Right lung (tissue), 10 donors: ENCODE data around the gene STK32C. TPM values are rescaled to one million over a fixed set of nuclear protein-coding genes. Genes with fewer than 3 reads are reported as not detected.

ENCODE experiments used
- DNase-seq, 2 donors: peaks; one replicate each; pipeline ENCODE4 v3.0.0-alpha.2; 2013
- long read RNA-seq, 8 donors: transcript quantifications; one replicate each; lab custom pipeline, GENCODE V29; 2026
- polyA plus RNA-seq, 5 donors: library from polyadenylated mRNA; unstranded; fragments of 120-200 nt; gene quantifications; one replicate each; pipeline versions ENCODE4 v1.2.1 to v1.2.3, GENCODE V29; 2013; ENCODE audit warnings: inconsistent platforms in 1 of 5, low replicate concordance in 1 of 5; ENCODE audit not compliant: insufficient read length in 5 of 5, insufficient read depth in 1 of 5

The STK32C gene
- polyA plus RNA-seq = 10 to 100 TPM in 4 of 5 donors, 1 to 10 TPM in 1; 8.6 to 14.1 (median 10.5) TPM
- long read RNA-seq, donor 1, partial matches to known transcripts = 0 of 6 reads
- long read RNA-seq, donor 1, other reads (novel, unspliced or antisense) = 0 of 6 reads
- long read RNA-seq, donor 2, transcript STK32C-202 (2 exons, 733 nt) = major isoform, 6 of 7 reads
- long read RNA-seq, donor 2, partial matches to known transcripts = 0 of 7 reads
- long read RNA-seq, donor 2, other reads (novel, unspliced or antisense) = 0 of 7 reads
- long read RNA-seq, donor 3, partial matches to known transcripts = 0 of 3 reads
- long read RNA-seq, donor 3, other reads (novel, unspliced or antisense) = 0 of 3 reads
- long read RNA-seq, donor 4, partial matches to known transcripts = 0 of 3 reads
- long read RNA-seq, donor 4, other reads (novel, unspliced or antisense) = 0 of 3 reads
- long read RNA-seq, donor 5, partial matches to known transcripts = 12 of 16 reads
- long read RNA-seq, donor 5, other reads (novel, unspliced or antisense) = 0 of 16 reads
- long read RNA-seq, donor 6, partial matches to known transcripts = 0 of 2 reads
- long read RNA-seq, donor 6, other reads (novel, unspliced or antisense) = 0 of 2 reads
- long read RNA-seq, donor 7, partial matches to known transcripts = 16 of 20 reads
- long read RNA-seq, donor 7, other reads (novel, unspliced or antisense) = 0 of 20 reads
- long read RNA-seq, donor 8, partial matches to known transcripts = 0 of 4 reads
- long read RNA-seq, donor 8, other reads (novel, unspliced or antisense) = 0 of 4 reads

DNA sequence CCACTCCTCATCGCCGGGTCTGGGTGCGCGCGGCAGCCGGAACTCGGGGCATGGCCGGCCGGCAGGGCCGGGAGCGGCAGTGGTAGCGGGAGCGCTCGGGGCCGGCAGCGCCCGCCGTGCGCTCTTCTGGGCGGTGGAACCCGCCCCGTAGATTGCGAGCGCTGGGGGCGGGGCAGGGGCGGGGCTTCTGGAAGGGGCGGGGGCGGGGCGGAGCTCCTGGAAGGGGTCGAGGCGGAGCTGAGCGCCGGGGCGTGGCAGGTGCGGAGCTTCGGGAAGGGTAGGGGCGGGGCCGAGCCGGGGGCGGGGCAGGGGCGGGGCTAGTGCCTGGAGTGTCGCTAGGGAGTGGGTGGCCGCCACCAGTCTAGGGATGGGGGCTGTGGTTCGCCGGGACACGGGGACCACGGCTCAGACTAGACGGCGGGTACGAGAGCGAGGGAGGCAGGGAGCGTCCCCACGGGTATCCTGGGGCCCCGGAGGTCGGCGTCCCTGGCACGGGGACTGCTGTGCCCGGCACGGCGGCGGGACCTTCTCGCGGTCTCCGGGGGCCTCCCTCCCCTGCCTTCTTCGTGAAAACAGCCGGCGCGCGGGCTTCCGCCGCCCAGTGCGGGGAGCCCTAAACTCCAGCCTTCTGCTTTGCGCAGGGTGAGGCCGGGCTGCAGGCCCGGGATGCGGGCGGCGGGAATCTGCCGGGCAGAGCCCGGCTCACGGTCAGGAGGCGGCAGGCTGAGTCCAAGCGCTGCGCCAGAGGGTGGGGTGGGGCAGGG is at the start of gene STK32C:
Gene STK32C (minus strand): TSS at position 128 of the 764 bp plus-strand sequence. CDS start 117 bp downstream, at position 11.
- DNase-seq = peak; percentile 81 to 85

DNA sequence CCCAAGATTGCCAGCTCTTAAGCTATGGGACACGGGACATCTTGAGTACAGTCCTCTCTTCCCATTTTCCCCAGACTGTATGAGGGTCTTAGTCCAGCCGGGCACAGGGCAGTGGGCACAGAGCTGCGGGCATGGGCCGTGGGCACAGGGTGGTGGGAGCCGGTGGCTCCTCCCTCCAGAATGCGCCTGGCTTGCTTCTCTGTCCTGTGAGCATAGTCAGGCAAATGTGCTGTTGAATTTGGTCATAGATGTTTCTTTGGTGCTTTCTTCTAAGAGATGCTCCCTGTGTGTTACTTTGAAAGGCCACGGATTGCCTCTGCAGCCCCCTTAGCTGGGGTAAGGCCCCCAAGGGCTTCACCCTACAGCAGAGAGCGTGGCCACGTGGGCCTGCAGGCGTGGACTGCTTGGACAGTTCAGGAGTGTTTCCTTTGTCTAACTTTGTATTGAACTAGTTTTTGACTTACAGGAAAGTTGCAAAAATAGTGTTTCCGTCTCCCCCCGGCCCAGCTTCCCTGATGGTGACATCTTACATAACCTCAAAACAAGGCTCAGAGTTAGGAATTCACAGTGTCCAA is 49.0 kb upstream of the STK32C start:
- DNase-seq = no peak

GRCh38 chr10:132355754-132356153 is 48.0 kb upstream of the STK32C start:
- no peak for DNase-seq

DNA sequence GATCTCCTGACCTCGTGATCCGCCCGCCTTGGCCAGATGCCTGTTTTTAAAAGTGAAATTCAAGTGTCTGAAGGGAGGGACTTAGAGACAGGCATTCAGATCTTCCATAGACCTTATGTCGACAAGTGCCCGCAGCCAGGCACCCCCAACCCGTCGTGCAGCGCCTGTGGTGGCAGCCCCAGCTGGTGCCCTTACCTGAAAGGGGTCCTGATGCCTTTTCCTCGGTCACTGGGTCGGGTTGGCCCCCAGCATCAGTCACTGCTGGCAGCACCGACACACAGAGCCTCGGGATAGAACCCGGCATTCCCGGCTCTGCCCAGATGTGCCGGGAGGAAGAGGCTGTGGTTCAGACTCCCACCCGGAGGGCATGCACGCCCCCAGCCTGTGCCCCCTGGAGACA is 47.5 kb upstream of the STK32C start:
- no peak for DNase-seq

GRCh38 chr10:132354356-132355094 is 46.8 kb upstream of the STK32C start:
- no peak for DNase-seq

DNA sequence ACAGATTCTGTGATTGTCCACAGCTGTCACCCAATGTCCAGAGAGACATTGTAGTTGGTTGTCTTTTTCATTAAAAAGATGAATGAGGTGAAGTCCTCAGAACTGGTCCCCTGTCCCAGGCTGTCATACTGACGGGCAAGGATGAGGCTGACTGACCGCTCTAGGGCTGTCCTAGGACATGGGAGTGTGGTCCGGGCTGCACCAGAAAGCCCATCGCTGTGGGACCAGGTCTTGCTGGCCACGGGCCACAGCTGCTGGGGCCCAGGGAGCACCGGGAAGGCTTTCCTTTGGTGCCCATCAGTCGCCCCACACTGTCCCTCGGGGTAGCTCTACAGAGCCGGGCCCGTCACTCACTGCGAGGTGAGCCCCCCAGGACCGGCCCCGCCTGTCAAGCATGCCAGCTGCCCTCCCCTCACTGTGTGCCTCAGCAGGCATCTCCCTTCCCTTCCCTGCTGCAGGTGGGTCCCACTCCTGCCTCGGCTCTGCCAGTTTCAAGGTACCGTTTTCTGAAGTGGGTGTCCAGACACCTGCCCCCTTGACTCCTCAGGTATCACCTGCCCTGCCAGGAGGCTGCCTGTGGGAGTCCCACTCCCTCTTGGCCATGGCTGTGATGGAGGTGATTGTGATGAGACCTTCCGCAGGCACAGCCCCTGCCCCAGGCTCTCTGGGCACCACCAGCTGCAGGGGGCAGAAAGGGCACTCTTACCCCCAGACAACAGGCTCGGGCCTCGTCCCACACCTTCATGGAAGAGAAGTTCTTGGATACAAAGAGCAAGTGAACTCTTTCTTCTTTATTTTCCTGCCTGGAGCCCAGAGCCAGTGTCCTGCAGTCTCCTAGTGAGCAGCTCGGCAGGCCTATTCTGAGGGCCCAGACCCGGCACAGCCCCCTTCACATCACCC is 46.0 kb upstream of the STK32C start:
- no peak for DNase-seq

- peak in 1 of 2 donors; percentile 32 for DNase-seq
Observed at GRCh38 chr10:132352462-132353308, 44.9 kb upstream of the STK32C start.

DNA sequence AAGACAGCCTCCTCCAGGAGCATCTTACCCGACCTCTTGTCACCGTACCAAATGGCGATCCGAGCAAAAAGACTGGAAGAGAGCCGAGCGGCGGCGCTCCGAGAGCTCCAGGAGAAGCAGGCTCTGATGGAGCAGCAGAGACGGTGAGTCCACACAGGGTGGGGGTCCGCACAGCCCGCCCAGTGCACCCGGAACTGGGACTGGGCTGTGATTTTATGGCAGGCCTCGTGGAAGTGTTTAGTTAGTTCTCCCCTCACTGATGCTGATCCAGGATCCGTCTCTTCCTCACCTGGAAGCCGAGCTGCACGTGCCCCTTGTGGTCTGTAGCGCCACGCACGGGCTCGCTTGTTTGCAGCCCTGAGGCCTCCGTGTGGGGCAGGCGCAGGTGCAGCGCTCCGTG is 43.9 kb upstream of the STK32C start:
- no peak for DNase-seq

GRCh38 chr10:132350946-132351345 is 43.2 kb upstream of the STK32C start:
- DNase-seq = no peak

DNA sequence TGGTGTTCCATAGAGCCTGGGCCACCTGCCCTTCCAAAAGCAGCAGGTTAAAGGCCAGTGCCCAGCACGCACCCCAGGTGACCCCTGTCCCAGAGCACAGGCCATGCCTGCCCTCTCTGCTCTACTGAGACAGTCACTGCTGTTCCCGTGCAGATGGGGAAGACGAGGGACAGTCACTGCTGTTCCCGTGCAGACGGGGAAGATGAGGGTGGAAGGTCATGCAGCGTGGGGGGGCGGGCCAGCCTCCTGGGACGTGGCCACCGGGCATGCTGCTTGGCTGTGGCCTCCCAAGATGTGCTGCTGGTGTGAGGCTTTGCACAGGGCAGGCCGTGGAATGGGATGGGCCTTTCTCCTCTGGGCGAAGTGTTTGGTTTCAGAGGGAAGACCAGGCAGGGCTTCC is 42.6 kb upstream of the STK32C start:
- DNase-seq = no peak

- no peak for DNase-seq
Observed at GRCh38 chr10:132349766-132350165, 42.0 kb upstream of the STK32C start.

DNA sequence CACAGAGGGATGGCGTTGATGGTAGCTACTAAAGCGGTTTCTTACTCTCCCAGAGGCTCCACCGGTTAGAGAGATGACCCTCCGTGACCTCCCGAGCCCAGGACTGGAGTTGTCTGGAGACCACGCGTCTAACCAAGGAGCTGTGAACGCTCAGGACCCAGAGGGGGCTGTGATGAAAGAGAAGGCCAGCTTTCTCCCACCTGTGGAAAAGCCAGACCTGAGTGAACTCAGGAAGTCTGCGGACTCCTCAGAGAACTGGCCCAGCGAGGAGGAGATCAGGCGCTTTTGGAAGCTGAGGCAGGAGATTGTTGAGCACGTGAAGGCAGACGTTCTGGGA is 40.1 kb upstream of the STK32C start:
- DNase-seq = no peak

DNA sequence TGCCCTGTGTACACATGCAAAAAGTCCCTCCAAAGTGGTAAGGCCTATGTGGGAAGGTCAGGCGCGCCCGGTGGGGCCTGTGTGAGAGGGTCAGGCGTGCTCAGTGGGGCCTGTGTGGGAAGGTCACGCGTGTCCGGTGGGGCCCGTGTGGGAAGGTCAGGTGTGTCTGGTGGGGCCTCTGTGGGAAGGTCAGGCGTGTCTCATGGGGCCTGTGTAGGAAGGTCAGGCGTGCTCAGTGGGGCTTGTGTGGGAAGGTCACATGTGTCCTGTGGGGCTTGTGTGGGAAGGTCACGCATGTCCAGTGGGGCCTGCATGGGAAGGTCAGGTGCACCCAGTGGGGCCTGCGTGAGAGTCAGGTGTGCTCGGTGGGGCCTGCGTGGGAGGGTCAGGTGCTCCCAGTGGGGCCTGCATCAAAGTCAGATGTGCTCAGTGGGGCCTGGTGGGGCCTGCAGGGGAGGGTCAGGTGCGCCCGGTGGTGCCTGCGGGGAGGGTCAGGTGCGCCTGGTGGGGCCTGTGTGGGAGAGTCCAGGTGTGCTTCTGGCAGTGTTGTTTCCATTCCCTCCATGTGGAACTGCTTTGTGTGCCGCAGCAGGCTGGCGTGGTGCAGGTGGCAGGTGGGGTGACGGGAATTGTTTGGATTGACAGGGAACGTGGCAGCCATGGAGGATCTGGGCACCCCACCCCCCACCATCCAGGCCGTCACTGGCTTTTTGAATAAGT is 39.6 kb upstream of the STK32C start:
- no peak for DNase-seq

DNA sequence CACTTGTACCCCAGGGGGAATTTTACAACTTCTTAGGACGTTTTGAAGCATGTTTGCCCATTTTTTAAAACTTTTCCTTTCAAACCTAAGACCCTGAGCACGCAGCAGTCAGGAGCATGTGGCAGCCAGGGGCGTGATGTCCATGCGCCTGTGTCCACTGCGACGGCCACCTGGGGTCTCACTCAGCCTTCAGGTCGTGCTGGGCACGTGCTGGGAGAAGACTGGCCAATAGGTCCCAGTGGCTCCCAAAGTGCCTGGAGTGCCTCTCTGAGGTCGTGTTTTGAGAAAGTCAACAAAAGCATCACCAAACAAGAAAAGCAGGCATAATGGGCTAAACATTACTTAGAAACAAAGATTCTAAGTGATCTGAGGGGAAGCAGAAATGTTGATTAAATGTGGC is 39.1 kb upstream of the STK32C start:
- DNase-seq = no peak

GRCh38 chr10:132345345-132345744 is 37.6 kb upstream of the STK32C start:
- DNase-seq = no peak

GRCh38 chr10:132344386-132344785 is 36.6 kb upstream of the STK32C start:
- DNase-seq = no peak

DNA sequence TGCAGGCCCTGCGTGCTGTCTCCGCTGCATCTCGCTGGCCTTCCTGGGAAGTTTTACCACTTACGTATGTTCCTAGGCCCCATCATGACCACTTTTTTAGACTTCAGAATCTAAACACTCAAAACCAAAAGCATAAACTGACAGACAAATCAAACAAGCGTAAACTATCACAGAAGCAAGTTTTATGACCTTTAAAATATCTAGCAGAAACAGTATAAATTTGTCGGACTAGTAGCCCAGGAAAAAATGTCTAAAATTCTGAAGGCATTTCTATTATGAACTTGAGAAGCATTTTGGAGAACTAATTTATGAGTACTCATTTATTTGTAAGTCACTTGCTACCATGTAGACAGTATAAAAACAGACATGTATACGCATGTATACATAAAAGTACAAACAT is 34.8 kb upstream of the STK32C start:
- no peak for DNase-seq

DNA sequence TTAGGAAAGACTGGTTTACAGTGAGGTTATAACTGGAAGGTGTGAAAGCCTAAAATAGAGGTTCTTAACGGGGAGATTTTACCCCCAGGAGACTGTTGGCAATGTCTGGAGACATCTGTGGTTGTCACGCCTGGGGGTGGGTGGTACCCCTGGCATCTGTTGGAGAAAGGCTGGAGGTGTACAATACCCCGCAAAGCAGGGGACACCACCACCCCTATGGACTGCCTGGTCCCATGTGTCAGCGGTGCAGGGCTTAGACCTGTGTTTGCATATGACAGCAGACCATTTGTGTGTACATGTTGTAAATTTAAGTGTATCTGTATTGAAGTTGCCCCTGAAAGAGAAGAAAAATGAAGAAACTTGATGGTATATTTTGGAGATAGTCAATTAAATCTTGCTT is 34.0 kb upstream of the STK32C start:
- DNase-seq = no peak
